Smooth muscle cell (in vitro differentiated cells): ENCODE results near the gene MARF1. TPM values are rescaled to one million over a fixed set of nuclear protein-coding genes. Genes with fewer than 3 reads are reported as not detected.

Source experiments
- DNase-seq: peaks from one replicate; lab custom pipeline; 2025; ENCODE audit not compliant: unreplicated experiment; lab: John Stamatoyannopoulos, UW
- H2AFZ ChIP-seq: fragments of 200-600 bp; sonication (generic); 2 replicates; pipeline ENCODE4 v1.6.0; 2016; ENCODE audit warnings: antibody characterized with exemption, low read depth, mild to moderate bottlenecking
- H3F3A ChIP-seq: fragments of 200-600 bp; sonication (generic); 2 replicates; pipeline ENCODE4 v1.6.0; 2017; ENCODE audit warnings: antibody characterized with exemption, low read depth
- H3K27ac ChIP-seq: fragments of 200-600 bp; sonication (generic); 2 replicates; pipeline ENCODE4 v1.5.1; 2016; ENCODE audit warnings: low read depth, mild to moderate bottlenecking
- H3K27me3 ChIP-seq: fragments of 200-600 bp; sonication (generic); 2 replicates; pipeline ENCODE4 v1.6.1; 2016; ENCODE audit warnings: low read depth, mild to moderate bottlenecking
- H3K36me3 ChIP-seq: fragments of 200-600 bp; sonication (generic); 2 replicates; pipeline ENCODE4 v1.5.1; 2016; ENCODE audit warnings: low read depth
- H3K4me1 ChIP-seq: fragments of 200-600 bp; sonication (generic); 2 replicates; pipeline ENCODE4 v1.5.1; 2016; ENCODE audit warnings: low read depth
- H3K4me2 ChIP-seq: fragments of 200-600 bp; sonication (generic); 2 replicates; pipeline ENCODE4 v1.6.0; 2016; ENCODE audit warnings: mild to moderate bottlenecking
- H3K4me3 ChIP-seq: fragments of 200-600 bp; sonication (generic); 2 replicates; pipeline ENCODE4 v1.5.1; 2016; ENCODE audit warnings: mild to moderate bottlenecking
- H3K79me2 ChIP-seq: fragments of 200-600 bp; sonication (generic); 2 replicates; pipeline ENCODE4 v1.6.0; 2016; ENCODE audit warnings: low read depth, mild to moderate bottlenecking
- H3K9ac ChIP-seq: fragments of 200-600 bp; sonication (generic); 2 replicates; pipeline ENCODE4 v1.6.0; 2016; ENCODE audit warnings: low read depth
- H3K9me3 ChIP-seq: fragments of 200-600 bp; sonication (generic); replicated peaks from 2 replicates; pipeline ENCODE4 v1.5.1; 2016; ENCODE audit warnings: low read depth
- H4K20me1 ChIP-seq: fragments of 200-600 bp; sonication (generic); 2 replicates; pipeline ENCODE4 v1.6.0; 2016; ENCODE audit warnings: low read depth
- CTCF ChIP-seq: fragments of 200-600 bp; sonication (generic); IDR thresholded peaks from 2 replicates; pipeline ENCODE4 v1.5.1; 2017; ENCODE audit warnings: borderline replicate concordance, mild to moderate bottlenecking, antibody characterized with exemption; ENCODE audit not compliant: insufficient read depth, poor library complexity, severe bottlenecking
- WGBS: methylation state at CpG from one replicate; pipeline ENCODE4 v1.1.7; 2016; ENCODE audit warnings: low lambda C conversion rate; 5-methylcytosine and 5-hydroxymethylcytosine counted together
- polyA plus RNA-seq: library from polyadenylated mRNA; unstranded; fragments of >200 nt; fragmentation: Nextera tagmentation; extraction: Ambion mirVana; gene quantifications from 2 replicates; pipeline ENCODE4 v1.2.1, GENCODE V29; 2016
- total RNA-seq: library from RNA; depleted of rRNA; stranded (reverse); fragments of >200 nt; gene quantifications from 2 replicates; pipeline ENCODE4 v1.2.3, GENCODE V29; 2014

MARF1 gene
- total and polyA plus RNA-seq, 2 experiments from 2014 or later, result 6.0 to 19.1 TPM

DNA sequence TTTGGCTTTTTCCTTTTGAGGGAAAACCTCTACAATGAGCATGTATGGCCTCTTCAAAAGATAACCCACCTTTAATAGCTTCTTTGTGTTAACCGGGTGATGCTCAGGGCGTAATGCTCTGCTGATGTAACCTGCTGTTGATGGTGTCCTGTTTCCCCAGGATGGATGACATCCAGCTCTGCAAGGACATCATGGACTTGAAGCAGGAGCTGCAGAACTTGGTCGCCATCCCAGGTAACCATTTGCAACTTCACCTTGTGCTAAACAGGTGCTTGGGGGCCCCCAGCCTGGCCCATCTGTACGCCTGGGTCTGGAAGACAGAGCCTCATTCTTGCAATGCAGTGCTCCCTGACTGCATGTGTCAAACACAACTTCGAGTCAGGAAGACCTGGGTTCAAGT is 75.1 kb downstream of the MARF1 start:
- Histone ChIP-seq H3K36me3 (no peaks in the 10 kb centered on the region), H3K4me1 (no peaks in the 10 kb centered on the region), H3K79me2 (no peaks in the 10 kb centered on the region), H3K9me3 (no peaks in the 10 kb centered on the region), H3K4me3 (no peak overlapping the region), H3K27me3 (no peaks in the 10 kb centered on the region), H3K4me2 (no peak overlapping the region), H3K27ac (no peak overlapping the region), H3F3A (no peaks in the 10 kb centered on the region), H2AFZ (no peak overlapping the region), H3K9ac (no peak overlapping the region), H4K20me1 (no peaks in the 10 kb centered on the region)
- DNase-seq, result no peak
- WGBS, result 92% methylated on average over 5 of the region's 5 CpGs
- no peak for TF ChIP-seq CTCF

GRCh38 chr16:15566095-15566494 is 76.9 kb downstream of the MARF1 start:
- H4K20me1 ChIP-seq, result no peaks in the 10 kb centered on the region
- no peak overlapping the region for H3K4me2 ChIP-seq
- WGBS, result 89% methylated on average over 2 of the region's 2 CpGs
- H3K79me2 ChIP-seq, result no peaks in the 10 kb centered on the region
- no peaks in the 10 kb centered on the region for H3K9me3 ChIP-seq
- no peaks in the 10 kb centered on the region for H3K4me1 ChIP-seq
- H3K4me3 ChIP-seq, result no peak overlapping the region
- H3F3A ChIP-seq, result no peaks in the 10 kb centered on the region
- no peak for TF ChIP-seq CTCF
- no peaks in the 10 kb centered on the region for H3K27me3 ChIP-seq
- H2AFZ ChIP-seq, result no peak overlapping the region
- no peak for DNase-seq
- H3K9ac ChIP-seq, result no peak overlapping the region
- no peaks in the 10 kb centered on the region for H3K36me3 ChIP-seq
- H3K27ac ChIP-seq, result no peak overlapping the region

DNA sequence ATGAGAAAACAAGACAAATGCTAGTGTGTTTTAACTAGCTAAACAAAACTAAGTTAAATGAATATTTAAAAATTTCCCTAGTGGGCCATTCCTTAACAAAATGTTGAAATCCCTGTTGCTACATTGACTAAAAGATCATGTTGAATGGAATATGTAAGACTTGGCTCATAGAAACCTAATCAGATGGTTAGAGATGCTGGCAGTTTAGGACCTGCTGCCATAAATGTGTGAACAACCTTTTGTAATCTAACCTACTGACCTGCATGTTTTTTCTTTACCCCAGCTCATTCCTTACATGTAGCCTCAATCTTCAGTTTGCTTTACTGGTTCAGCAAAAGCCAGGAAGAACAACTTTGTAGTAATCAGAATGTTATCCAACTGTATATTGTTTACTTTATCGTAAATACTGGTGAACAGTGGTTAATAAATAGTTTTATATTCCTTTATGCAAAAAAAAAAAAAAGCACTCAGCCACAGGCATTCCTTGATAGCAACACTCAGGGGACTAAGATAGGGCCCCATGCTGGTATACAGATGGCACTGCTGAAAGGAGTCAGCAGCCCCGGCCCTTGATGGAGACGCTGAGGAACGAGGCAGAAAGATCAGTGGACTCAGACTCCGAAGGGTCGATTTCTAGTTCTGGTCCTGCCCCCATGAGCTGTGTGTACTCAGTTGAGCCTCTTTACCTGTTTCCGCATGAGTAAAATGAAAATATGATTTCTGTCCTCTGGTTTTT is 78.2 kb downstream of the MARF1 start:
- Histone ChIP-seq H3K9me3 (no peaks in the 10 kb centered on the region), H3F3A (no peaks in the 10 kb centered on the region), H3K4me1 (no peaks in the 10 kb centered on the region), H3K9ac (no peak overlapping the region), H3K27me3 (no peaks in the 10 kb centered on the region), H4K20me1 (no peaks in the 10 kb centered on the region), H3K4me3 (no peak overlapping the region), H2AFZ (no peak overlapping the region), H3K79me2 (no peaks in the 10 kb centered on the region), H3K4me2 (no peak overlapping the region), H3K36me3 (no peaks in the 10 kb centered on the region), H3K27ac (no peak overlapping the region)
- no peak for DNase-seq
- WGBS, result 93% methylated on average over 7 of the region's 7 CpGs
- no peak for TF ChIP-seq CTCF

- Histone ChIP-seq H2AFZ (no peak overlapping the region), H3K36me3 (no peaks in the 10 kb centered on the region), H3K4me2 (no peak overlapping the region), H3K9me3 (no peaks in the 10 kb centered on the region), H3F3A (no peaks in the 10 kb centered on the region), H3K4me1 (no peaks in the 10 kb centered on the region), H4K20me1 (no peaks in the 10 kb centered on the region), H3K4me3 (no peak overlapping the region), H3K27ac (no peak overlapping the region), H3K27me3 (no peaks in the 10 kb centered on the region), H3K79me2 (no peaks in the 10 kb centered on the region), H3K9ac (no peak overlapping the region)
- DNase-seq, result no peak
- TF ChIP-seq CTCF, result no peak
- WGBS, result 94% methylated on average over 4 of the region's 4 CpGs
Observed at GRCh38 chr16:15559176-15559575, 83.8 kb downstream of the MARF1 start.
